Occipital lobe (tissue), 2 donors: ENCODE measurements around the gene PXK. TPM values are rescaled to one million over a fixed set of nuclear protein-coding genes. Genes with fewer than 3 reads are reported as not detected.

Experiments used
- DNase-seq: peaks from one replicate; lab custom pipeline; 2025; lab: John Stamatoyannopoulos, UW
- total RNA-seq: library from RNA; depleted of rRNA; stranded (reverse); fragments of >200 nt; gene quantifications from one replicate; pipeline ENCODE4 v1.2.3, GENCODE V29; 2014

Gene PXK
- total RNA-seq, 1 donor from 2014 or later = 28.2 TPM

DNA sequence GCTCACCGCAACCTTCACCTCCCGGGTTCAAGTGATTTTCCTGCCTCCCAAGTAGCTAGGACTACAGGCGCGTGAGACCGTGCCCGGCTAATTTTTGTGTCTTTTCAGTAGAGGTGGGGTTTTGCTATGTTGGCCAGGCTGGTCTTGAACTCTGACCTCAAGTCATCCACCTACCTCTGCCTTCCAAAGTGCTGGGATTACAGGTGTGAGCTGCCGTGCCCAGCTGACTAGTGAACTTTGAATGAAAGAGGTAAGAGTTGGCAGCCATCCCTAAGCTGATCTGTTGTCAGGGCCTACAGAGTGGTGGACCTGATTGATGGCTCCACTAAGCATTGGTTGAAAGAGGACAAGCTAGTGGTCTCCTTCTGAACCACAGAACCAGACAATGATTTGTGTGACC lies 15.3 kb downstream of the PXK start:
- DNase-seq = no peak

DNA sequence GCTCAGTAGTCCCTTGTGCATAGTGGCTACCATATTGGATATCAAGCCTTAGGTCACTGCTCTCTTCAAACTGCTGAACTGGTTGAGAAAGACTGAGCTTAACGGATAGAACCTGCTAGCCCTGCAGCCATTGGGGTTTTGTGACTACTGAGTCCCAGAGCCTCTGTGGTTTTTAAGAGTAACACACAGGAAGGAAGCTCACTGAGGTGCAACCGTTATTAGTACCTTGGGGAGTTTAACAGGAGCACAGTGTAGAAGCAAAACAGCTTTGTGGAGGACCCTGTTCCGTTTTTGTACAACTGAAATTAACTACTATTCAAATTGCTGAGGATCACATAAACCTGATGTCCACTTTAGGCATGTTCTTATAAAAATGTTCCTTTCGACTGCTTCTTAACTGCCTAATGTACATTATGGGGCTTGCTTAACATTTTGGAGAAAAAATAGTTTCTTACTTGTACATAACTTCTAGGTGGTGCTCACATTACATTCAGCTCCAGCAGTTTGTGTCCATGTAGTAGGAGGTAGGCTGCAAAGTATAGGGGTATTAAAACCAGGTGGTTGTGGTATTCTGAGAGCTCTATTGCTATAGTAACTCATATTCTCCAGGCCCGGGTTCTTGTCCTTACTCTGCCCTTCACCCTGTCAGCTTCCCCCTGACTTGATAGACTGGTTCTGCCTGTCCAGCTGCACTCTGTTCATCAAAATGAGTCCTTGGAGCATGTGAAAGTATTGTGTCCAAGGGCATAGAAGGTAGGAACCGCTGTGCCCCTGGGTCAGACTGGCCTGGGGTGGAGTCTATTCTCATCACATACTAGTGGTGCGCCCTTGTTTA lies 17.3 kb downstream of the PXK start:
- no peak for DNase-seq

DNA sequence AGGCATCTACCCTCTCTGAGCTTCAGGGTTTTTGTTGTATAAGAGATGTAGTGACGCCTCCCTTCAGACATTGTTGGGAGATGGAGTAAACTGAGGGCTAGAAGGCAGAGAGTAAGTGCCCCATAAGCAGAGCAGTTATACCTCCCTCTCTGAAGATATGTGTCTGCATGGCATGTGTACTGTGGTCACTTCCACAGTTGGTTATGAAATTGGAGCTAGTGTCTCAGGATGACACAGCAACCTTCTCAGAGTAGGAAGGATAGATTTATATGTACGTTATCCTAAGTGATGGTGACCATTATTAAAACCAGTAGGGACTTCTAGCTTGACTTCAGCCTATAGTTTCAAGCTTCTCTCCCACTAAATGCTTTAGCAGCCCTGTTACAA lies 17.9 kb downstream of the PXK start:
- DNase-seq = no peak

DNA sequence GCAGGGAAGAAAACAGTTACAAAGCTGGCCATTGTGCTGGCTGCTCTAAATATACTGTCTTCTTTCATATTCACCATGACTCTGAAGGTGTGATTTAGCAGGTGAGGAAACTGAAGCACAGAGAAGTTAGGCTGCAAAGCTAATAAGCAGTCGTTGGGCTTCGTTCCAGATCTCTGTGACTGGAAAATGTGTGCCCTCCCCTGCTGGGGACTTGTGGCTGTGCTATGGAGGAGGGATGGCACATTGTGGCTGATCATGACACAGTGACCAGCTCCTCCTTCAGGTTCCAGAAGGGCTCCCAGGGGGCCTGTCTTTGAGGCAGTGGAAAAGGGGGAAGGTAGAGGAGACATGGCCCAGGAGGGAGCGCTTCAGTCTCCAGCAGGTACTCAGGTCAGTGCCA lies 19.2 kb downstream of the PXK start:
- no peak for DNase-seq

DNA sequence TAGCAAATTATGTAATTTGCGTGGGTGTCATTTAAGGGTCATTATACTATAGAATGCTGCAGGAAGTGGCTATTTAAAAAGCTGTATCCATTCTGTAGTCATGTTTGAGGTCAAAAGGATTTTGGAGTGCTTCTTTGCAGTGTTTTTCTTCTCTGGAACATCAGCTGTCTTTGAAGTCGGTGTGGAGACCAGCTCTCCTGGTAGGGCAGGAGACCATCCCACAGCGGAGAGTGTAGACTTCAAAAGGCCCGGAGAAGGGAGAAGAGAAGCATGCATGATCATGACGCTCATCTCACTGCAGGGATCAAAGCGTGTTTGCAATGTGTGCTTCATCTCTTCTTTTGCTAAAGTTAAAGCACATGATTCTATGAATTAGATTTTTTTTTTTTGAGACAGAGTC lies 19.9 kb downstream of the PXK start:
- DNase-seq = no peak

DNA sequence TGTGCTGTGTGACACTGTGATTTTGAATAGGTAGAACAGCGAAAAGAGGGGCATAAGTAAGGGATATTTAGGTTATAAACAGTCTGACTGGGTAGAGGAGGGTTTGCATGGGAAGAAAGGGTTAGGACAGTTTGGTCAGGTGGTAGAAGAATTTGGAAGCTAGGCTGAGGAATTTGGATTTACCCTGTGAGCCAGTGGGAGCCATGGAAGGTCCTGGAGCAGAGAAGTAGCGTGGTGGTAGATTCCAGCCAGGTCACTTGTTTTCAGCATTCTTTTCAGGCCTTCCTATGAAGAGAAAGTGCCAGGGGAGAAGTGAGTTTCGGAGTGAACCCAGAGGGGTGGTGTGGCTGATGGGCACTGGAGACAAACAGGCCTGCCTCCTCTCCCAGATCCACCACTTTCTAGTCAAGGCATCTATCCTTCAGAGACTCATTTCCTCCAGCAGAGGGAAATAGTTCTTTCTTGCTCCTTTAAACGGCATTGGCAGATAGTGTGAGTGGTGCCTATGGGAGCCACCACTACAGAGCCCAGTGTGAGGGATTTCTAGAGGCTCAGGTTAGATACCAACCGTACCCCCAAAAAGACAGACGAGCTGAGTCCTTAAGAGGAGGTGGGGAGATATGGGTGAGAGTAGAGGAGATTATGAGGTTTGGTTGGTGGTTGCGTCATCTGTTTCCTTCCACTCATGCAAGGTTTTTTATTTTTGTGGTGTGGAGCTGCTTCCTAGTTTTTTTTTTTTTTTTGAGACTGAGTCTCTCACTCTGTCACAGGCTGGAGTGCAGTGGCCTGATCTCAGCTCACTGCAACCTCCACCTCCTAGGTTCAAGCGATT lies 21.2 kb downstream of the PXK start:
- no peak for DNase-seq

DNA sequence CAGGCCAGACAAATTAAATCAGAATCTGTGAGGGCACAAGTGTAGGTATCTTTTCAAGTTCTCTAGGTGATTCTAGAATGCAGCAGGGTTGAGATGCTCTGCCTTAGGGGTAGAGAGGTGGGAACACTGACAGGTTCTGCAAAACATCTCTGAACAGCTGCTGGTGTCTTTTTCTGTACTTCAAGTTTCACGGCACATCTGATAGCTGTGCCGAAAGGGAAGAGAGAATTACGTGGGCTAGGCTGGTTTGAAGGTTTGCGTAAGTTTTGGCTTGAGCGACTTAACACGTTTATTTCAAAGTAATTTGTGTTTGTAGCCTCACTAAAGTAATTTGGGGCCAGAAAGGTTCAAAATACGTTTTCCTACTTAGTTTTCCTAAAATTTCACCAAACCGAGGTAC lies 22.5 kb downstream of the PXK start:
- DNase-seq = no peak

DNA sequence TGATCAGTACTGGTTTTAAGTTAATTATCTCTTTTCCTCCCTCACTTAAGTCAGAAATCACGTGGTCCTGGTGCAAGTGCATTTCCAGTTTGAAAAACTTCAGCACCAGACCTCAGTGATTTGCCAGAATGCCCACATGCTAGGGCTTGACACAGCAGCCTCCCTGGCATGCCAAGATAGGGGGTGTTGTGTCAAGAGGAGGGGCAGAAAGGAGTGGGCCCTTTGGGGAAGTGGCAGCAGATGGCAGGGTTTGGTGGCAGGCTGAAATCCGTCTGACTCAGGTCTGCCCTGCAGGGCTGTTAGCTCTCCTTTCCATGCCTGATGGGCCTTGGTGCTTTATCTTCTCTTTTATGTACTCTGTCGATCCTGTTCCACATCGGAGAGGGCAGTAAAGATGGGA lies 23.4 kb downstream of the PXK start:
- no peak for DNase-seq

DNA sequence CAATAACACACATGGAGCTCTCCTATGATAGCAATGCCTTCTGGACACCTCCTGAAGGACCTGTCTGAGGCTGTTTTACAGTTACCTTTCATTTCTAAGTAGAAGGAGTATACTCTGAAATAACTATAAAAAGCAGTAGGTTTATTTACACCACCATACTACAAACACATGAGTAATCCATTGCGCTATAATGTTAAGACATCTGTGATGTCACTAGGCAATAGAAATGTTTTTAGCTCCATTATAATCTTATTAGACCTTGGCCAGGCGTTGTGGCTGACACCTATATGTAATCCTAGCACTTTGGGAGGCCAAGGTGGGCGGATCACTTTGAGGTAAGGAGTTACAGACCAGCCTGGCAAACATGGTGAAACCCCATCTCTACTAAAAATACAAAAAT lies 24.7 kb downstream of the PXK start:
- DNase-seq = no peak

DNA sequence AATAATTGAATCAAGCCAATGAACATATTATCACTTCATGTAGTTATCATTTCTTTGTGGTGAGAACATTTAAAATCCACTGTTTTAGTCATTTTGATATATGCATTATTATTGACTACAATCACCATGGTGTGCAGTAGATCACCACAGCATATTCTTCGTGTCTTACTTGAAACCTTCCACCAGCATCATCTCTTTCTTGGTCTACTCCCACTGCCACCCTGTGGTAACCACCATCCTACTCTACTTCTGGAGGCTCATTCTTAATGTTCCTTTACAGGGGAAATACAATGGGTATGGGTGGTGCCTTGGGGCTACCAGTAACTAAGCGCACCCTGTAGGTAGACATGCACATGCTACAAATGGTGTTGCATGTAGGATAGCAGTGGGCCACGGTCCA lies 25.4 kb downstream of the PXK start:
- DNase-seq = no peak

DNA sequence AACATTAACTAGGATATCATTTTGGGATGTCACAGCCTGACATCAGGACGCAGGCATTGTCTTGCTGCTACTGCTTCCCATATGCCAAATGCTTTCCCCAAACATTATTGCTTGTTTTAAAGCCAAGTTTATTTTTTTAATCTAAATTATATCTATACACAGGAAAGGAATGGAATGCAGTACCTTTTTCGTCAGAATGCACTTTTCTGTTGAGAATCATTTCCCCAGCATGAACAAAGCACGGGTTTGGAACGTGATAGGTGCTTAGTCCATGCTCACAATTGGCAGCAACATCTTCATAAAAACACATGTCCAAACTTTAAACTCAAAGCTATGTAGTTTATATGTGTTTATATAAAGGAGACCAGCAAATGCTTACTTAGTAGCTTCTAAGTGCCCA lies 26.1 kb downstream of the PXK start:
- DNase-seq = no peak

DNA sequence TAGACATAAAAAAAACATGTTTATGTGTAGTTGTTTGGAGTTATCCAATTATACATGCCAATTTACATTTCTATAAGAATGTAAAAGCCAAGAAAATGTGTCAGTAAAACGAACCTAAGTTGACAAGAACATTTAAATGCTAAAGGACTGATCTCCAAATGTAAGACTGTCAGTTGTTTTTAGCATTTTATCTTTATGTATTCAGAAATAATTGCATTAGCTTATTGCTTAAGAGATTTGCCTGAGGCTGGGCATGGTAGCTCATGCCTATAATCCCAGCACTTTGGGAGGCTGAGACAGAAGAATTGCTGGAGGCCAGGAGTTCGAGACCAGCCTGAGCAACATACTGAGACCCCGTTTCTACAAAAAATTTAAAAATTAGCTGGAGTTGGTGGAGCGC lies 26.9 kb downstream of the PXK start:
- no peak for DNase-seq

DNA sequence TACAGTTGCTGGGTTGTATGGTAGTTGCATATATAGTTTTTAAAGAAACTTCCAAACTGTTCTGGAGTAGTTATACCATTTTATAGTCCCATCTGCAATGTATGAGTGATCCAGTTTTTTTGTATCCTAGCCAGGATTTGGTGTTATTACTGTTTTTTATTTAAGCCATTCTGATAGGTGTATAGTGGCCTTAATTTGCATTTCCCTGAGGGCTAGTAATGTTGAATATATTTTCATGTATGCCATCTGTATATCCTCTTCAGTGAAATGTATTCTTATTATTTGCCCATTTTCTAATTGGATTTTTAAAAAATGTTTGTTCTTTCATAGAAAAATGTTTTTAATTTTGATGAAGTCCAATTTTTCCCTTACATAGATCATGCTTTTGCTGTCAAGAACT lies 29.2 kb downstream of the PXK start:
- no peak for DNase-seq

DNA sequence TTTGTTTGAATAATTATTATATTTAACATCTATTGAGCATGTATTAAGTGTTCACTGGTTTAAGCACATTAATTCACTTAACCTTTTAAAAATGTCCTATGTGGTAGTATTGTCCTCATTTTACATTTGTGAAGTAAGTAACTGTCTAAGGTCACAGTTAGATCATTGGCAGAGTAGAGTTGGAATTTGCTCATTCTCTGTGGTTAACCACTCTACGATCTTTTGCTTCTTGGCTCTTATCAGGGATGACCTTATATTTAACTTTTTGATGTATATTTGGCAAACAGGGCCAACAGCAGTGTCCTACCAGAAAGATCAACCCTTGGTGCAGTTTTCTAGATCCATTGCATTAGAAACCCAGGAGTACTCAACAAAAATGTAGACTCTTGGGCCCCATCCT lies 34.0 kb downstream of the PXK start:
- no peak for DNase-seq

DNA sequence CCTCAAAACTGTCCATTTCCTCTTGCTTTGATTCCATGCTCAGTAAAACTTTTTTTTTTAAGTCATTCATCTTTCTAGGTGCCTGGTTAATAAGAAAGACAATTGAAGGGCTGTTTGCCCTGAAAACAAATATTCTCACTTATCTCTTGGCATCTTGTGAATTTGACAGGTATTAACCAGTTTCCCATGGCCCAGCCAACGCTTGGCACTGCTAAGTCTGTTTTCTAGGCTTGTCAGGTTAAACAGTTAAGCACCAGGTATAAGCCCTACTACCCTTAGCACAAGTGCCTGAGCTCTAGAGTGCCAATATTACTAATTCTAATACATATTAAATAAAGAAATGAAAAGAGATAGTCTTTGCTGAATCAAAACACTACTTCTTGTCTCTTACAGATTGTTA lies 36.3 kb downstream of the PXK start:
- no peak for DNase-seq

DNA sequence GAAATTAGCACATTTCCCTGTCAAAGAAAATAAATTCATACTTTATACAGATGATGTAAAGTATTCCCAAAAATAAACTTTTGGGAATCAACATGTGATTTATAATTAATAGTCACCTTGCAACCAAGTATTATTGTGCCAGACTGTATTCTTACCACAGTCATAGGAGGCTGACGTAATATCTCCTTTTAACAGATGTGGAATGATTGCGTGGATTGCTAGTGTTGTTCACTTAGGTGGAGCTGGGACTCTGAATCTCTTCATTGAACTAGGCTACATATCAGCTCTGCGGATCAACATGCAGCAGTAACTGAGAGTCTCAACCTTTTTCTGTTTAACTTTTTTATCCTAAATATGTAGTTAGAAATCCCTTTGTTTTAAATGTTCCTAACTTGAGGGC lies 37.2 kb downstream of the PXK start:
- DNase-seq = no peak

DNA sequence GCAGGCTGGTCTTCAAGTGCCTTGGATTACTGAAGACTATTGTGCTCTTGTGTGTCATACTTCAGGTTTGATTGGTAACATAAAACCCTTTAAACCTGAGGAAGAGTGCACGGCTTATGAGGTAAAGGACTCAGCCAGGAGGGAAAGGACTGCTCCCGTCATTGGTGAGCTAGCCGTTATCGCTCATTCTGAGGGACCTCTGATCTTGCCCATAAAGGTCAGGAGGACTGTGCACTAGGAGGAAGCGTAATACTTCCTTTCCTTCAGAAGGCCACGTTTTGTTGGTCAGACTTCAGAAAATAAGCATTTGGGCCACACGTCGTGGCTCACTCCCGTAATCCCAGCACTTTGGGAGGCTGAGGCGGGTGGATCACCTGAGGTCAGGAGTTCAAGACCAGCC lies 37.7 kb downstream of the PXK start:
- DNase-seq = no peak

DNA sequence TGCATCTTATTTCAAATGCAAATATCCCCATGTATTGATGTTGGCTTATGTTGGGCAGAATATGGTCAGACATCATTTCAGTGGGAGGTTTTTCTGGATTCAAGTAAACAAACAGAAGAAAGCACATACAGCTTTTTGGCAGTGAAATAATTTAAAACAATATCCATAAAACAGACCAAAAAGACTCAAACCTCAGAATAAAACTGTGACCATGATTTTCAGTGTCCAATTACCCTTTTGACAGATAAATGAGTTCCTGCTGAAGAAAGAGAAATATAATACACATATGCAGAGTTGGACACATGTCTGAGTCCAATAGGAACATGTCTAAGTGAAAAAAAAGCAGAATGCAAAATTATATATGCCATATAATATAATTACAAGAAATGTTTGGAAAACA lies 39.1 kb downstream of the PXK start:
- DNase-seq = no peak

DNA sequence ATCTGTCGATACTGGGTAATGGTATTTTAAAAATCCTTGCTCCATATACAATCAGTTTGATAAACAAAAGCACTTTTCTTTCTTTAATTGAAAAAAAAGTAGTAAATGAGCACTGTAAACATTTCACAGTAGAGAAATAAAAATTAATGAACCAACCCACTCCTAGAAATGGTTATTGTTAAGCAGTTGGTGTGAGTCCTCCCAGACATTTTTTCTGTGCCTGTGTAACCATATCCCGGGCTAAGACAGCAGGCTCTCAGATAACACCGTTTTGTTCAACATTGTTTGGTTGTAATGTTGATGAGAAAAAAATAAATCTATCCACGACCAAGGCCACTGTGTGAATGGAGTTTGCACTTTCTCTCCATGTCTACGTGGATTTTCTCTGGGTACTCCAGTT lies 42.6 kb downstream of the PXK start:
- no peak for DNase-seq

DNA sequence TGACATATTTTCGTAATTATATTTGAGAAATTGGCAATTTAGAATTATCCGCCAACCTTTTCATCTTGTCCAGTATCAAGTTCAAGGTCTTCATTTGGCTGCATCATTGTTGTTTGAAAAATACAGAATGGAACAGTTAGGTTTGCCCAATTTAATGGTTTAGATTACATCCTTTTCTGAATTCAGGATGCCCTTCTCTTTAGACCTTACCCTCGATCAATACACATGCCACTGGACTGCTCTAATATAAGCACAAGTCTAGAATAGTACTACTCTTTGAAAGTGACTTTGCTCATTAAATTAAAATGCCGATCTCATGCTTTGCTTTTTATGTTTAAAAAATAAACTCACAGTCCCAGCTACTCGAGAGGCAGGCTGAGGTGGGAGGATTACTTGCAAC lies 44.5 kb downstream of the PXK start:
- no peak for DNase-seq

DNA sequence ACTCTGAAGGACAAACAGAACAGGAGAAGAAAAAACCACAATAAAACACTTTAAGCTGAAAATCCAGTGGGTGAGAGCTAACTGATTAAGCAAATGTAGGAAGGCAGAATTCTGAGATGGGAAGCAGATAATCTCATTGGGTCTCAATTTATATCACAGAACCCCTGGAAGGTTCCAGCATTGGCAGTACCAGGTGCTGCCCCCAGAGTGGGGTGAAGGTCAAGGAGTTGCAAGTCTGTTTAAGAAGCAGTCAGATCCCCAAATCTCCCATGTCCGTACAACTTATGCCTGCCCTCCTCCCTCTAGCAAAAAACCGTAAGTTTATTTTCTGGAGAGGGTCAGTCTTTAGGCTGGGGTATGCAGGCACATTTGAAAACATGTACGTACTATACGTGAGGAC lies 45.1 kb downstream of the PXK start:
- DNase-seq = no peak

DNA sequence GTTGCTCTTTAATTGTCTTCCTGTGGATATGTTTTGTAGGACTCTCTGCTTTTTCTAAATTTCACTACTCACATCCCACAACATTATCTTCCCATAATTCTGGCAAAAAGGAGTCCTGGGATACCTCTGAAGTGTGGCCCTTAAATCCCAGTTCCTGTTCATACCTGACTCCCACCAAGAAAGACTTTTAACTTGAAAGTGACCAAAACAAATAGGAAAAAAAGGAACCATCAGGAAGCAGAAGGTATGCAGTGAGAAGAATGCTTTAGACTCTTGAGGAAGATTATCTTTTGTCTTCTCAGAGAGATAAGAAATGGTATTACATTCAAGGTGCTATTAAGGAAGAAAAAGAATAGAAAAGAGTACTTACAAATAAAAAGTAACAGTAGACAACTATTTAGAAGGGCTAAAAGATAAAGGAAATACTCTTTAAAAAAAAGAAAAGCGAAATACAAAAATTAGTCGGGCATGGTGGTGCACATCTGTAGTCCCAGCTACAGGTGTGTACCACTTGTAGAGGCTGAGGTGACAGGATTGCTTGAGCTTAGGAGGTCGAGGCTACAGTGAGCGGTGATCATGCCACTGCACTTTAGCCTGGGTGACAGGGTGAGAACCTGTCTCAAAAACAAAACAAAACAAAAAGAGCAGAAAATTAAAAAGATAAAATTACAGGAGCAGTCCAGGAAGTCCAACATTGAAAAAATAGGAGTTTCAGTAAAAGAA lies 46.8 kb downstream of the PXK start:
- no peak for DNase-seq
